Left lung (tissue), 10 donors: Measurements from ENCODE around the gene ELOF1. TPM values are rescaled to one million over a fixed set of nuclear protein-coding genes. Genes with fewer than 3 reads are reported as not detected.
A peak's percentile ranks its signal among the peaks of the same experiment; 100 is the strongest.

Experiments used
- ATAC-seq: fragments of 200-7000 bp; cut with Tn5 transposase; one replicate; pipeline ENCODE4 v1.9.1; 2020; ENCODE audit warnings: moderate library complexity
- DNase-seq, 4 donors: peaks; one replicate each; pipeline ENCODE4 v3.0.0-alpha.2; 2013 to 2020
- H3K27ac ChIP-seq, 2 donors: fragments of 200-600 bp; sonication (generic) in 1 of 2; one replicate each; pipeline versions ENCODE4 v1.5.0 to v1.8.0; 2020 to 2021
- H3K27me3 ChIP-seq, 2 donors: fragments of 200-600 bp; sonication (generic) in 1 of 2; one replicate each; pipeline versions ENCODE4 v1.5.0 to v1.8.0; 2020 to 2021
- H3K36me3 ChIP-seq, 2 donors: fragments of 200-600 bp; sonication (generic) in 1 of 2; one replicate each; pipeline versions ENCODE4 v1.5.0 to v1.8.0; 2020 to 2021
- H3K4me1 ChIP-seq, 2 donors: fragments of 200-600 bp; one replicate each; pipeline ENCODE4 v1.8.0; 2021
- H3K4me3 ChIP-seq, 2 donors: fragments of 200-600 bp; sonication (generic) in 1 of 2; one replicate each; pipeline versions ENCODE4 v1.5.0 to v1.8.0; 2020 to 2021; ENCODE audit warnings: mild to moderate bottlenecking in 1 of 2
- H3K9me3 ChIP-seq, 2 donors: fragments of 200-600 bp; sonication (generic) in 1 of 2; one replicate each; pipeline versions ENCODE4 v1.5.0 to v1.8.0; 2020 to 2021
- intact Hi-C, 2 donors: fragments of 100-400 bp; cut with DNase I; formaldehyde crosslinking; loops; one replicate each; pipeline versions ENCODE4 v1.11.2 to v1.14.2; 2022
- polyA plus RNA-seq, 6 donors: library from polyadenylated mRNA; unstranded; fragments of 120-200 nt; gene quantifications; one replicate each; pipeline ENCODE4 v1.2.1, GENCODE V29; 2013; ENCODE audit not compliant: insufficient read length in 6 of 6
- total RNA-seq, 2 donors: library from RNA; stranded (reverse); fragmentation: NEBNext Ultra II Directional; extraction: Animal tissue kit (Norgen Biotek cat#: 25700); gene quantifications; one replicate each; pipeline ENCODE4 v1.2.1, GENCODE V29; 2021
- TF ChIP-seq, protein P1 (sequence below), 2 donors: fragments of 200-600 bp; sonication (generic) in 1 of 2; IDR thresholded peaks; one replicate each; pipeline versions ENCODE4 v1.5.0 to v1.8.0; 2021; ENCODE audit warnings: antibody characterized with exemption in 2 of 2
- donor health status: DM: no; HTN: yes; CAD: no.
- donor health status: DM: no; HTN: no; CAD: no.

Gene ELOF1
- total and polyA plus RNA-seq, 8 donors, result 38.0 to 53.4 (median 47.5) TPM

DNA sequence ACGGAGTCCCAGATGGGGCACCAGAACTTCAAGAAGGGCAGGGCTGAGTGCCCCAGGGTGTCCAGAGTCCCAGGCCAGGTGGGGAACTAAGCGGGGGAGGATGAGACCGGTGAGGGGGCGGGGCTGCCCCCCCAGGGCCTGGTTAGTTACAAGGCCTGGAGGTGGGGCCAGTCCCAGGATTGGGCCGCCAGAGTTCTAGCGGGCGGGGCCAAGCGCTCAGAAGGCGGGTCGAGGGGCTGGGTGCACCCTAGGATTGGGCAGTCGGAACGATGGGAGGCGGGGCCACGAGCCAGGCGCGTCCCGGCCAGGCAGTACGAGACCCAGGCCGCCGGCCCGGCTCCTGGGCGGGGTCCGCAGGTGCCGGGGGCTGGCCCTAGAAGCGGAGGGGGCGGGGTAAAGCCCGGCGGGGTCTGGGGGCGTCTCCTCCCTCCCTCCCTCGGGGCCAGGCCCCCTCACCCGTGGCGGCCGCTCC lies 54.0 kb downstream of the ELOF1 start:
- intact Hi-C loops, result no loop called here
- ATAC-seq (peak; percentile 97), DNase-seq (peak; percentile 88 to 99 (median 98))
- Histone ChIP-seq H3K36me3 (no peaks in the 10 kb centered on the region), H3K9me3 (no peaks in the 10 kb centered on the region), H3K4me1 (peaks cover 3 to 16% of the 10 kb centered on the region in 2 donors), H3K4me3 (peak overlapping the region; percentile 90 to 96), H3K27me3 (no peaks in the 10 kb centered on the region), H3K27ac (peak overlapping the region; percentile 91 to 98)
- TF ChIP-seq, protein P1, sequence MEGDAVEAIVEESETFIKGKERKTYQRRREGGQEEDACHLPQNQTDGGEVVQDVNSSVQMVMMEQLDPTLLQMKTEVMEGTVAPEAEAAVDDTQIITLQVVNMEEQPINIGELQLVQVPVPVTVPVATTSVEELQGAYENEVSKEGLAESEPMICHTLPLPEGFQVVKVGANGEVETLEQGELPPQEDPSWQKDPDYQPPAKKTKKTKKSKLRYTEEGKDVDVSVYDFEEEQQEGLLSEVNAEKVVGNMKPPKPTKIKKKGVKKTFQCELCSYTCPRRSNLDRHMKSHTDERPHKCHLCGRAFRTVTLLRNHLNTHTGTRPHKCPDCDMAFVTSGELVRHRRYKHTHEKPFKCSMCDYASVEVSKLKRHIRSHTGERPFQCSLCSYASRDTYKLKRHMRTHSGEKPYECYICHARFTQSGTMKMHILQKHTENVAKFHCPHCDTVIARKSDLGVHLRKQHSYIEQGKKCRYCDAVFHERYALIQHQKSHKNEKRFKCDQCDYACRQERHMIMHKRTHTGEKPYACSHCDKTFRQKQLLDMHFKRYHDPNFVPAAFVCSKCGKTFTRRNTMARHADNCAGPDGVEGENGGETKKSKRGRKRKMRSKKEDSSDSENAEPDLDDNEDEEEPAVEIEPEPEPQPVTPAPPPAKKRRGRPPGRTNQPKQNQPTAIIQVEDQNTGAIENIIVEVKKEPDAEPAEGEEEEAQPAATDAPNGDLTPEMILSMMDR (IDR thresholded peaks at IDR 0.05), result no peak

DNA sequence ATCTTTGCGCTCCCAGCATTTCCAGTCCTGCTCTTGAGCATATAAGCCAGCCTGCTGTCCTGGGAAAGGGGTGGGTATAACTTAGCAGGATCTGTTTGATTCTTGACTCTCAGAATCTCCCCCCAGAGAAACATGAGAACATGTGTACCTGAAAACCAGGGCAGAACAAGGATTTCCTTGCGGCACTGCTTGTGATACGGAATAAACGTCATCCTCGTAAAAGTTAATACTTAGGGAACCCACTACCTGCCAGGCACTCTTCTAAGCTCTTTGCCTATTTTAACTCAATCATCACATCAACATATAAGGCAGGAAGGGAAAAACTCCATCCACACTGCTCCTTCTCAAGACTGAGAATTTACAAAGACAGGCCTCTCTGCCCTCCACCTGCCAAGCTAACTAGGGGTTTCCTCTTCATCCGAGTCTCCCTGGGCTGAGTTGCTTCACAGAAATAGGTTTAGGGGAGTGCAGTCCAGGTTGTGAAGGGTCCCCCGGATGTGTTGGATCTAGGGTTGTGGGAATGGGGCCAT lies 54.5 kb downstream of the ELOF1 start:
- intact Hi-C loops, result no loop called here
- ATAC-seq (no peak), DNase-seq (peak in 1 of 4 donors; percentile 29)
- H3K27me3 ChIP-seq, result no peaks in the 10 kb centered on the region
- peak overlapping the region; percentile 90 to 96 for H3K4me3 ChIP-seq
- no peaks in the 10 kb centered on the region for H3K9me3 ChIP-seq
- H3K36me3 ChIP-seq, result no peaks in the 10 kb centered on the region
- H3K4me1 ChIP-seq, result peaks cover 3 to 16% of the 10 kb centered on the region in 2 donors
- peak overlapping the region in 1 of 2 donors; percentile 98 for H3K27ac ChIP-seq
- TF ChIP-seq, protein P1 (IDR thresholded peaks at IDR 0.05), result no peak

Other genes starting within 250 kb of the ELOF1 start
- gene RAB3D, start 219.6 kb downstream of the ELOF1 start, total RNA-seq, result 10 to 100 TPM; 65.4 to 71.6 TPM
- 10 to 100 TPM; 16.3 to 19.7 (median 18.5) TPM for gene RAB3D, start 219.6 kb downstream of the ELOF1 start, polyA plus RNA-seq
- gene TMEM205, start 213.0 kb downstream of the ELOF1 start, total RNA-seq, result 10 to 100 TPM; 71.4 to 88.0 TPM
- gene TMEM205, start 213.0 kb downstream of the ELOF1 start, polyA plus RNA-seq, result 10 to 100 TPM; 77.0 to 83.4 (median 79.0) TPM
- gene CCDC159, start 212.7 kb downstream of the ELOF1 start, total RNA-seq, result 10 to 100 TPM; 29.9 to 32.8 TPM
- gene CCDC159, start 212.7 kb downstream of the ELOF1 start, polyA plus RNA-seq, result 10 to 100 TPM; 38.1 to 56.4 (median 48.3) TPM
- gene PLPPR2, start 203.8 kb downstream of the ELOF1 start, total RNA-seq, result 10 to 100 TPM; 31.0 to 36.3 TPM
- gene PLPPR2, start 203.8 kb downstream of the ELOF1 start, polyA plus RNA-seq, result 10 to 100 TPM; 19.5 to 32.2 (median 23.7) TPM
- 1 to 10 TPM; 3.1 to 3.2 TPM for gene SWSAP1, start 184.6 kb downstream of the ELOF1 start, total RNA-seq
- 1 to 10 TPM; 1.8 to 3.0 (median 2.7) TPM for gene SWSAP1, start 184.6 kb downstream of the ELOF1 start, polyA plus RNA-seq
- 10 to 100 TPM in 1 of 2 donors, 1 to 10 TPM in 1; 9.6 to 18.0 TPM for gene EPOR, start 174.9 kb downstream of the ELOF1 start, total RNA-seq
- gene EPOR, start 174.9 kb downstream of the ELOF1 start, polyA plus RNA-seq, result 10 to 100 TPM; 23.6 to 32.3 (median 30.3) TPM
- gene RGL3, start 139.9 kb downstream of the ELOF1 start, total RNA-seq, result 10 to 100 TPM; 35.7 to 68.2 TPM
- 10 to 100 TPM; 32.9 to 62.8 (median 56.6) TPM for gene RGL3, start 139.9 kb downstream of the ELOF1 start, polyA plus RNA-seq
- gene ODAD3, start 124.1 kb downstream of the ELOF1 start, total RNA-seq, result 1 to 10 TPM in 1 of 2 donors, under 1 TPM in 1; 0.55 to 2.1 TPM
- 1 to 10 TPM in 5 of 6 donors, under 1 TPM in 1; 0.84 to 2.6 (median 1.9) TPM for gene ODAD3, start 124.1 kb downstream of the ELOF1 start, polyA plus RNA-seq
- gene PRKCSH, start 123.6 kb downstream of the ELOF1 start, total RNA-seq, result 100 to 1,000 TPM; 286 to 303 TPM
- gene PRKCSH, start 123.6 kb downstream of the ELOF1 start, polyA plus RNA-seq, result 100 to 1,000 TPM; 273 to 338 (median 306) TPM
- under 1 TPM in 1 of 2 donors, not detected in 1; 0.21 TPM for gene ELAVL3, start 78.2 kb downstream of the ELOF1 start, total RNA-seq
- gene ELAVL3, start 78.2 kb downstream of the ELOF1 start, polyA plus RNA-seq, result under 1 TPM; 0.04 to 0.31 (median 0.15) TPM
- gene ZNF653, start 53.4 kb downstream of the ELOF1 start, total RNA-seq, result 1 to 10 TPM; 7.7 to 8.4 TPM
- gene ZNF653, start 53.4 kb downstream of the ELOF1 start, polyA plus RNA-seq, result 10 to 100 TPM in 2 of 6 donors, 1 to 10 TPM in 4; 7.3 to 10.1 (median 8.3) TPM
- 10 to 100 TPM; 37.4 to 44.6 TPM for gene ECSIT, start 30.1 kb downstream of the ELOF1 start, total RNA-seq
- gene ECSIT, start 30.1 kb downstream of the ELOF1 start, polyA plus RNA-seq, result 10 to 100 TPM; 32.6 to 40.8 (median 36.0) TPM
- gene CNN1, start 20.4 kb downstream of the ELOF1 start, total RNA-seq, result 10 to 100 TPM; 33.1 to 37.0 TPM
- 10 to 100 TPM in 1 of 6 donors, 1 to 10 TPM in 5; 4.5 to 15.9 (median 7.5) TPM for gene CNN1, start 20.4 kb downstream of the ELOF1 start, polyA plus RNA-seq
- 100 to 1,000 TPM; 242 to 299 TPM for gene ACP5, start 18.4 kb upstream of the ELOF1 start, total RNA-seq
- 1 to 10 TPM; 1.5 to 5.5 (median 3.1) TPM for gene ACP5, start 18.4 kb upstream of the ELOF1 start, polyA plus RNA-seq
- gene ZNF627, start 38.3 kb upstream of the ELOF1 start, total RNA-seq, result 10 to 100 TPM; 10.5 to 12.3 TPM
- gene ZNF627, start 38.3 kb upstream of the ELOF1 start, polyA plus RNA-seq, result 10 to 100 TPM; 31.9 to 42.4 (median 35.4) TPM
- 1 to 10 TPM; 5.3 to 5.5 TPM for gene ZNF823, start 179.7 kb upstream of the ELOF1 start, total RNA-seq
- 1 to 10 TPM; 8.0 to 9.1 (median 8.7) TPM for gene ZNF823, start 179.7 kb upstream of the ELOF1 start, polyA plus RNA-seq
- gene ZNF441, start 207.8 kb upstream of the ELOF1 start, total RNA-seq, result 1 to 10 TPM; 5.6 to 7.4 TPM
- gene ZNF441, start 207.8 kb upstream of the ELOF1 start, polyA plus RNA-seq, result 10 to 100 TPM in 5 of 6 donors, 1 to 10 TPM in 1; 9.8 to 15.5 (median 12.1) TPM
- gene ZNF491, start 239.3 kb upstream of the ELOF1 start, total RNA-seq, result 1 to 10 TPM; 2.0 to 4.1 TPM
- 10 to 100 TPM in 1 of 6 donors, 1 to 10 TPM in 5; 8.5 to 10.2 (median 9.1) TPM for gene ZNF491, start 239.3 kb upstream of the ELOF1 start, polyA plus RNA-seq